T-helper 1 cell (primary cell): Measurements from ENCODE around the gene LINC00305.

Experiments used
- DNase-seq, 5 donors: peaks; one replicate each; pipeline ENCODE4 v3.0.0-alpha.2; 2012 to 2020

The LINC00305 gene

DNA sequence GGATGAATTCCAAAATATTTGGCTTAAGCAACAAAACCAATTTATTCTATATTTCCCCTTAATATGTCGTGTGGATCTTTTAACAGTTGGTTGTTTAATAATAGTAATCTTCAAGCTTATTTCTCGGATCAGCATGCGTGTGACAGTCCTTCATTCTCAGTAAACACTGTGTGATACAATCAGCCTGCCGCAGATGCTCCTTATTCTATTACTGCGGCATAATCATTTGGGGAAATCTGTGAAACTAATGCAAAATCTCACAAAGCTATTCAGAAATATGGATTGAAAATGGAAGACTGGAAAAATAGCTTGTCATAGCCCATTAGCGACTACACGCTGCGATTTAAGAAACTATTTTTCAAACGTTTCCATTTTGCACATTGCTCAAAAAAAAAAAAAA lies 36.9 kb downstream of the LINC00305 start:
- DNase-seq: no peak

DNA sequence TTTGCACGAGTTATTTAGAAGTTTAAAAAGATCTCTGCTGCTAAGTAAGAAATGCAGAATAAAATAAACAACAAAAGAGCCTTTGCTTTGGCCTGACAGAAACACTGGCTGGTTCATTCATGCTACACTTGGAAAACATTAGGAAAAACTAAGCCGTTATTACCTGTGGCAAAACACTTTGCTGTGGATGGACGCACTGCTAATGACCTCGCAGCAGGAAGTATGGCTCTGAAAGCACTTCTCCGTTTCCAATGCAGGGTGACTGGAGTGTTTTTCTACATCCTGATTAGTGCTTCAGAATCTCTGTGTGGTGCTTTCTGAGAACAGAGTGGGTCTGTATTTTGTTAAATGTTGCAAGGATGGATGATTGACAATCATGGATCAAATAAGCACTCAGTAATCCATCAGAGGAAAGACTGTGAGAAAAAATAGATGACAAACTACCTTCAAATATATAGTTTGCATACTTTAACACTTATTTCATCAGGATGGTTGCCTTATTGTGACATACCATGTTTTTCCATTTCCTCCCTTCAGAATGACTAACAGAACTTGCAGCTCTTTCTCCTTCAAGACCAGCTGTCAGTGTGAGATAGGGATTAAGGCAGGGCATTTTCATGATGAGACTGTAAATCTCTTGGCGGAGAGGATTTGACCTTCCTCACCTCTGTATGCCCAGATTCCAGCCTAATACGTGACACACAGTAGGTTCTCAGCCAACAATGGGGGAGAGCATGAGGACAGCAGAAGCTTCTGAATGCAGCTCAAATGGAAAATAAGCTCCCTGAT lies 38.0 kb downstream of the LINC00305 start:
- no peak for DNase-seq

DNA sequence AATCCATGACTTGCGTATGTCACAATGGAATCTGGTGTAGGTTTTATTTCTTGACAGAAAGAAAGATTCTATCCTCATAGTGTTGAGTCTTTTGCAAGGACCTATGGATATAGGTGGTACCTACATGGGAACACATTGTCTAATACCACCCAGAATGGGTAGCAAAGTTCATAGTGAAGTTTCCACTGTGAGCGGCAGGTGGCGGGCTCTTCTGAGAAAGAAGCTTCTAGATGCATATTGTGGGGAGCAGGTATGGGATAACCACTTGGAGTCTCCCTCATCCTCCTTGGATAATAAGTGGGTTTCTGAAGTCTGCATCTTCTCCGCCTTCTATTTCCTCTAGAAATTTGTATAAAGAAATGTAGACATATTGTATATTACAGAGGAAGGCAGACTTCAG lies 44.9 kb downstream of the LINC00305 start:
- DNase-seq: no peak

DNA sequence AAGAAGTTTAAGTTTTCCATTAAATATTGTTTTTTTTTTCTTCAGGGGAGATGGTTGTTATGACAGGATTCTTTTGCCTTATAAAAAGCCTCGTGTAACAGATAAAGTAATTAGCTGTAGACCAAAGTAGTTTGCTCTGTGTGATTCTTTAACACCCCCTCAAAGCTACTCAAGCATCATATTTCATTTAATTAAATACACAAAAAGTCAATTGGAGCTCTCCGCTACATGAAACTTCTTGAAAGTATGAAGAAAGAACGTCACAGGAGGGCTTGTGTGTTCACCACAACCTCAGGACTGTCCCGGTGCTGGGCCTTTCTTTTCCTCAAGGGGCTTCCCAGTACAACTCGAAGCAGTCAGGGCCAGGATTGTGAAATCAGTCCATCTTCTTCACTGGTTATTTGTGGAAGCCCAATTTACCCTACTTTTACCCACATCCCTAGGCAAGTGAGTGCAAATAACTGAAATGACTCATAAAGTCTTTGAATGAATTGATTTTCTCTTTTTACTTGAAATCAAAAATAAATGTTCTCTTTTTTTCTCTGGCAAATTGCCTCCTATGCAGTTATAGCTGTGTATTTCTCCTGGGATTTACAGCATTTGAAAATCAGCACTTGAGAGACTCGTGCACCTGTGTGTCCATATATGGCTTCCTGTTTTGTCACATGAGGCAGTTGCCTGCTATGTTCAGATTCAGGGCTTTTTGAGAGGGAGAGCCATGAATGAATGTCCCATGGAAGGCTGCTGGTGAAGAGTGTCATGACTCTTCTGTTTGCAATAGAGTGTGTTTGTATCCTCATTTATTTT lies 48.6 kb downstream of the LINC00305 start:
- DNase-seq: no peak

DNA sequence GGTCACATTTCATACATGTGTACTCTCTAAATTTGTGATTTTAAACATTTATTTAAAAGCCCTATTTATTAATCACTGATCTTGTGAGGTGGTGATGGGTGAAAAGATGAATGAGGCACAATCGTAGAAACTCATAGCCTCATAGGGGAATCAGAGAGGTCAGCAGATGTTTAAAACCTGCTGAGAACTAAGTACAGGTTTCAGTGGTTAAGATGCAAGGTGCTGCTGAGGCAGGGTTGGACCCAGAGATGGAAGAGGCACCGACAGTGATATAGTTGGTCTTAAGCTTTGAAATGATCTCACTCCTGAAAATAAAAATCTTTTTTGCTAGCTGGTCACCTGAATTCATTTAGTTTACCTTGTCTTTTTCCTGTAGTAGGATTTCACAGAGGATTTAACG lies 49.6 kb downstream of the LINC00305 start:
- DNase-seq: no peak

DNA sequence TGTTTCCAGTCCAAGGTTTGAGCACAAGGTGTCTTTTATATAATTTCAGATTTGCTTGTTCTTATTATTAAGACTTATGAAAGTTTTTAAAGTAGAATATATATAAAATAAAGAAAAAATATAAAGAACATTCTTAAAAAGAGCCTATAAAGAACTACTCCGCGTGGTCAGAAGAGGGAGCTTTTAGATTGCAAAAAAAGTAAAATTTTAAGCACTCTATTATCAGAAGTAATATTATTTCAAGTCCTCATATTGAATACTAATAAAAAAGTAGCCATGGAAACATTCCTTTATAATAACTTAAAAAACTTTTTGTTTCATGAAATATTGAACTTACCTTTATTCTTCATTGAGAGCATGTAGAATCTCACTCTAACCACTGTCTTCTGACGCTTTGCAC lies 51.4 kb downstream of the LINC00305 start:
- no peak for DNase-seq

DNA sequence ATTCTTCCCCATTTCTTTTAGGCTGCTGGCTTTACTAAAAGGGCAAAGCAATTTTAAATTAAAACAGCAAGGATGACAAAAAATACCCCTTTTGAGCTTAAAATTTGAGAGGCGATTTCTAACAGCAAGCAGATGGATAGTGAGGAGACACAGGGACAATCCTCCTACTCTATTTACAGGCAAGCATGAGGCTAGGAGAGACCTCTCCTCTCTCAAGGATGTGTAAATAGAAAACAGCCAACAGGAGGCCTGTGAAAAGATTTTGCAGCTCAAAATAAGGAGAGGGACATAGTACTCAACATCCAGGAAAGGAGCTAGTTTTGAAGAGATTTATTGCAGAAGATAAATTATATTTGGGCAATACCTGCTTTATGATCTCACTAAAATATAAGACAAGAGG lies 53.8 kb downstream of the LINC00305 start:
- DNase-seq: no peak

DNA sequence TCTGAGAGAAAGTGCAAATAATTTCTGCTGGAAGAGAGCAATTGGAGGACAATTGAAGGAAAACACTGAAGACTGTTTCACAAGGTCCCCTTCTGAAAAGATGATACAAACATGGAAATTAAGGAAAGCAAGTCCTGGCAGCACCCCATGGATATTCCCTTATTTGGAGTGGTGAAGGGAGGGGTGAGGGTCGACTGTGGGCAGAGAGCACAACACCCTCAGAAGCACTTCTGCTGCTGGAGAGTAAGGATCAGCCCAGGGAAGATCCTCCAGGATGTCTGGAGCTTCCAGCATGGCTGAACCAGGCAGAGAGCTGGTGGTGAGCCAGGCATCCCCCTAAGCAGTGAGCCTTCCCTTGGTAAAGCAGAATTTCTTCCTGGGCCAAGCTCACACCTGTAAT lies 54.7 kb downstream of the LINC00305 start:
- DNase-seq: no peak

DNA sequence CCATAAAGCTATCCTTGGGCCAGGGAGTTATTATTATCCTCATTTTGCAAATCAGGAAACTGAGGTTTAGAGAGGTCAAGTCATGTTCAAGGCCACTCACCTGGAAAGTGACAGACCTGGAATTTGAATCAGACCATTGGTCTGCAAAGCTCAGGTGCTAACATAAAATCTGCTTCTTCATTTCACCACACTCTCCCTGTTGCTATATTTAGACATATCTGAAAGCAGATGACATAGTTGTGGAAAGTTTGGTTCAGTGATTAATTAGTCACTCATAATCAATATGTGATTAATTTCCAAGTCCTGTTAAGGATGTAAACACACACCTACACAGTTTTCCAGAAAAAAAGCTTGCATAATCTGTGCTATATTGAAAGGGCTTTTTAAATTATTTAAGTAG lies 57.4 kb downstream of the LINC00305 start:
- no peak for DNase-seq

DNA sequence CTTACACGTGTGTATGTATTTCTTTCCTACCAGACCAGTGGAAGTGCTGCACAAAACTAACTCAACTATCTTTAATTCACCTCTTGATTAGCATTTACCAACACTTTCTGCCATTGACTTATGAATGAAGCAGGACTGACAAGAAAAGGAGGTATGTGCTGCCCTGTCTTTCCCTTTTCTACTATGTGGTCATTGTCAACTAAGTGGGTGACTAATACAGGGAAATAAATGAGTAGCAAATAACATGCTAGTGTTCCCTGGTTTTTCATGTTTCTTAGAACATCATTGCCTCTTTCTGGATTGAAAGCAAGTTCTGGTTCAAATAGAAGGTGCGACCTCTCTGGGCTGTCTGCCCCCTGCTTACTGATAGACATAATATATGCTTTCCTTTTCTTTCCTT lies 58.0 kb downstream of the LINC00305 start:
- no peak for DNase-seq

DNA sequence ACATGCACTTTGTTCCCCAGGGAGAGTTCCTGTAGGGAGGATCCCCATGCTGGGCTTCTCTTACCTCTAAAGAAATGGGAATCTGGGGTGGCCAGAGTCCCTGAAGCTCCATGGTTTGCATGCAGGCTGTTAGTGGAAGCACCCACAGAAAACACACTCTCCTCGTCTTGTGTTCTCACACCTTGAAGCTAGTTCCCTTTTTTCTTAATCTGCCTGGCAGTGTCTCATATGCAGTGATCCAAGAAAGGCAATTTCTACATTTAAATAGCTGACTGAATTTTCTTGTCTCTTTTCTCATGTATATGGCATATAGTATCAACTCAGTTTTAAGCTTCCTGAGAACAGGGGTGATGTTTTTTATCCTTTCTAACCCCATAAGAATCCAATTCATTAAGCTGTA lies 65.0 kb downstream of the LINC00305 start:
- DNase-seq: no peak

DNA sequence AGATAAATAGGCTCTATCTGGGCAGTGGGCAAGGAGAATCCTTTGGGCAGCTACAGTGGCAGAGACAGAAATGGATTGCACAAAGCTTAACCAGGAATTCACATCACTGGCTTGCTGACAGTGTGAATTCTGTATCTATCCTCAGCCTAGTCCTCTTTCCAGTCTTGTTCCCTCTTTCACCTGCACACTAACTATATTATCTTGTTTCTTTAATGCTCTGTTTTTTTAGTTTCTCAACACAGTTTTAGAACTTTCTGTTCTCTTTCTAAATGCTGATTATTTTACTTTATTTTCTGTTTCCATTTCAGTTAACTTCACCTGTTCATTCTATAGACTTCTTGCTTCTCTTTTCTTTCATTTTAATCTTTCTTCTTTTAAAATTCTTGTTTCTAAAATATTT lies 66.4 kb downstream of the LINC00305 start:
- DNase-seq: no peak

DNA sequence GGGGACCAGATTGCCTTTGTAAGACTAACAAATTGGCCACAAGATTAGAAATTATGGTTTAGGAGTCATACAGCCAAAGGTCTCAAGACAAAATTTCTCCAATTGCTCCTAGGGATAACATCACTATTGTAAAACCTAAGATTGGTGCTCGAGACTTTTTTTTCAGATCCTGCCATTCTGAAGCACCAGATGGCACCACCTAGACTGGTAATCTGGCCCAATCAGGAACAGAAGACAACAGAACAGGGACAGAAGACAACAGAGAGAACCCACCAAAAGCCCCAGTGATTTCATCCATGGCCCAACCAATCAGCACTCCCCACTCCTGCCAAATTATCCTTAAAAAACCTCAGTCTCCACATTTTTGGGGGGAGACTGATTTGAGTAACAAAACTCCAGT lies 66.8 kb downstream of the LINC00305 start:
- DNase-seq: no peak

DNA sequence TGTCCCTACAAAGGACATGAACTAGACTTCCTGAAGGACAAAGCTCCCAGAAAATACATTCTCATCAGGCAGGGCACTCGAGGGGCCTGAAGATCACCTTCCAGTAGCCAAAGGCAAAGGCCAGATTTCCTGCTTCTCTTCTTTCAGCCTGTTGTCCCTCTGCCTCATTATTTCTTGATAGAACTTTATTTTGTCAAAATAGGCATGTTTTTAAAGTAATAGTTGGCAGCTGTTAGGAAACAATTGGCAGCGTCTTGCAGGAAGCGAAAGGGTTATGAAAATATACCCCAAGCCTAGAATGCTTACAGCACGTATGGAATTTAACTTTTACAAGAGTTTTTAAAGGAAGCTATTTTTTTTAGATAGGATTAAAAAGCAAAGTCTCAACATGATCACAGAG lies 74.9 kb downstream of the LINC00305 start:
- no peak for DNase-seq

DNA sequence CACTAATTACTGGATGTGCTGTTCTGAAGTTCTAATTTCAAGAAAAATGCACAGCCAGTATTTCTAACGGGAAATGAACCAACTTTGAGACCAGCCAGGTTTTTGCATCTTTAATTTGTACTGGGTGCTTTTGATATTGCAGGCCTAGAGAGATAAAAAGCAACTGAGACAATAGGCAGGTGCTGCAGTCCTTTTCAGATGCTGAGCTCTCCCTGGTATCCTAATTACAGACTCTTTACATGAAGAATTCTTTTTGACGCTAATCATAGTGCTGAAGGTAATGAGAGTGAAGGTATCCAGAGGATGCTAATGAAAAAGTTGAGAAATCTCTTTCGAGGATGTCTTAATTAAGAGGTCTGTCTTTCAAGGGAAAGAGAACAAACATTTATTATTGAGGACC lies 93.9 kb downstream of the LINC00305 start:
- DNase-seq: no peak

DNA sequence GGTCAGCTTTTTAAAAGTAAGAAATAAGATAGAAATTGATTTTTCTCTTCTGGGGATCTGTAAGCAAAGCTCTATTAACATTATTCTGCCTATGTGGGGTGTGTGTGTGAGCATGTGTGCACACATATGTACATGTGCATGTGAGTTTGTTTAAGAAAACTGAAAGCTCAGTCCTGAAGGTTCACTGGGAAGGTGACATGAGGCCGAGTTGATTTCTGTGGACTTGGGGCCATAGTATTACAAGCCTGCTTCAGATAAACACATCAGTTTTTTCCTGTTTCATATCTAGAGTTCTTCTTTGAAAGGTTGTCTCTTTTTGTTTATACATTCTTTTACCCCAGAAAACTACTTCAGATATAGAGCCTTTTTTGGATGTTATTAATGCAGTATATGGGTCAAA lies 95.6 kb downstream of the LINC00305 start:
- DNase-seq: no peak

DNA sequence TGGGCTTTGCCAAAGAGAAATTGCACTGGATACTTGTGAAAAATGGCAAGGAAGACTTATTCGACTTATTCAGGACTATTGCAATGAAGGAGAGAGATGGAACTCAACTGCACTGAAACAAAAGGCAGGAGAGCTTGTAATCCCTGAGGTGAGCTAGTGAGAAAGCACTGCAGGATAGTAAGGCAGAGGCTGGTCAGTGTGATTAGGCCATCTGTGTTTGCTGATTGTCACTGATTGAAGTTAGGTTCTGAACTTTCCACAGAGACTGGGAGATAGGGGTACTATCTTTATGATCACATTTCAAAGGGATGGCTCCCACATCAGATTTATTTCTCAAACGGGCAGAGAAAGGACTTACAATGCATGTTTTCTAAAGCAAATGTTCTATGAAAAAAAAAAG lies 96.1 kb downstream of the LINC00305 start:
- DNase-seq: no peak

DNA sequence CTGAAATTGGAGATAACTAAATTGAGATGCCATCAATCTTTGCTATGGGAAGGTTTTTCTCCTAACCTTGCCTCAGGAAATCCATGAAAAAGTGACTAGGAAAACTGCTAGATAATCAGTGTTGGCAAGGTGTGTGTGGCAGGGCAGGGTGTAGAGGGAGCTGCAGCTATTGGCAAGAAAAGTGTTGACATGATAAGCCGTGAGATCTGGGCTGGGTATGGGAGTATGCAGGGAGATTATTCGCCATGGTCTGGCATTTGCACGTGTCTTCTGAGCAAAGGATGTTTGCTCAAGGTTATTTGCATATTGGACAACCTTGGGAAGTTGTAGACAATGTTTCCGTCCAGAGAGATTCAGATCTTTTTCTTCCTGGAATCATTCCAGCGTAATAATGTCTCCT lies 104.3 kb downstream of the LINC00305 start:
- no peak for DNase-seq

DNA sequence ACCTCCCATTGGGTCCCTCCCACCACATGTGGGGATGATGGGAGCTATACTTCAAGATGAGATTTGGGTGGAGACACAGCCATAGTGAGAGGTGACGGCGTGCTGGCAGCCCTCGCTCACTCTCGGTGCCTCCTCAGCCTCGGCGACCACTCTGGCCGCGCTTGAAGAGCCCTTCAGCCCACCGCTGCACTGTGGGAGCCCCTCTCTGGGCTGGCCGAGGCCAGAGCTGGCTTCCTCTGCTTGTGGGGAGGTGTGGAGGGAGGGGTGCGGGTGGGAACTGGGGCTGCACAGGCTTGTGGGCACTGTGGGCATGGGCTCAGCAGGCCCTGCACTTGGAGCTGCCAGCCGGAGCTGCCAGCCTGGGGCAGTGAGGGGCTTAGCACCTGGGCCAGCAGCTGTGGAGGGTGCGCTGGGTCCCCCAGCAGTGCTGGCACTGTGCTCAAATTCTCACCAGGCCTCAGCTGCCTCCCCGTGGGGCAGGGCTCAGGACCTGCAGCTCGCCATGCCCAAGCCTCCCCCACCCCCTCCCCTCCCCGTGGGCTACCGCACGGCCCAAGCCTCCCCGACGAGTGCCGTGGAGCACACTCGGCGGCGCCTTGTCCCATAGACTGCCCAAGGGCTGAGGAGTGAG lies 106.0 kb downstream of the LINC00305 start:
- DNase-seq: no peak

DNA sequence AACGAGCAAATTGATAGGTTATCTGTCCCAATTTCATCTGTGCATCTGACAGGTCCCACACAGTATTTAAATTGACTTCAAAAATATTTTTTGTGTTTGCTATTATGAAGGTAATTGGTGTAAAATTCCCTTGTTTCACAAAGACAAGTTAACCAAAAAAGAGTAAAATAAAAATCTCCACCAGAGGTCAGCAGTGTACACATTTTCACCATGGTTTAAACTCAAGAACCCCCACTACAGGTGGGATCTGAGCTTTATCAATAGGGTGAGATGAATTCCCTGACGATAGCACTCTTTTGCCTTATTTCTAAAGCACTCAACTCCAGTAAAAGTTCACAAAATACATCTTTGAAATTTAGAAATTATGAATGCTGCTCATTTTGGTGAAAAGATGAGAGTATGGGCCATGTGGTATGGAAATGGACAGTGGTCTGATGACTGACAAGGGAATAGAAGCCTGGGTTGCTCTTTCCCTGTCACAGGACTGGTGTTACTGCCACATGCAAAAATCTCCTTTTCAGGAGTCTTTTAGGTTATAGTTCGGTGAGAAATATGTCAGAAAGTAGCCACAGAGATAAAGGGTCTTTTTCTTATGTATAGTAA lies 111.0 kb downstream of the LINC00305 start:
- peak in 1 of 5 donors; percentile 2 for DNase-seq

DNA sequence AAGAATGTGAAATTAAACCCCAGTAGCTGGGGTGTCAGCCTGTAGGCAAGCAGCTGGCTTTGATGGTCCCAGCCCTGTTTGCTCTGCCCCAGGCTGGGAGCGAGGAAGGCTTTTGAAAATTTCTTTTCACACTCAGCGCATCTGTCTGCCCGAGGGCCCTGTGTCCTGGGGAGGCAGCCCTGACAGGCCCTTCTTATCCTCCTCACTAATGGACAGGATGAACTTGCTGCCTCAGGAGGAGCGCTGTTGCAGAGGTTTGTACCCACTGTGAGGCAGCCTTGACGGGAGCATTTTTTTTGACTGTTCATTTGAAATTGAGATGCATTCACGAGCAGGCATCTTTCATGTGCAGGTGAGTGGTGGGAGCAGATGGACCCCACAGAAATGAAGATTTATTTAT lies 116.6 kb downstream of the LINC00305 start:
- no peak for DNase-seq

DNA sequence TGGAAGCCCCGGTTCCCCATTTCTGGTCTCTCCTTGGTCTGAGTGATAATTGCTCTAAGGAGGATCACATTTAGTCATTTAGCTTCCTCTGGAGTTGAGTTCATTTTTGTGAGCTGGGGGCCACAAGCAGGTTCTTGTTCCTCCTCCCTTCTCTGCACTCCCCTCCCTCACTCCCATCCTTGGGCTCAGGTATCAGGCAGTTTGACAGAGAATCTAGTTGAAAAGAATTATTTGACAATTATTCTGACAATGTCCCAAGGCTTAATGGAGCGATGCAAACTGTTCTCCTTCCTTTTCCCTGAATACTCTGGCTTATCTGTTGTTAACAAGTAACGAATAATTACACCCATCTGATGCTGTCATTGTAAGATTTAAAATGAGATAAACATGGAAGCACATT lies 117.5 kb downstream of the LINC00305 start:
- no peak for DNase-seq
